H9 (cell line): ENCODE measurements around the gene CLN3. TPM values are rescaled to one million over a fixed set of nuclear protein-coding genes. Genes with fewer than 3 reads are reported as not detected.

Experiments
- DNase-seq: peaks from one replicate; pipeline ENCODE4 v3.0.0-alpha.2; 2017
- H2AFZ ChIP-seq: one replicate; pipeline ENCODE4 v1.6.1; 2013; ENCODE audit warnings: mild to moderate bottlenecking, low read length, control low read depth, moderate library complexity
- H2AK5ac ChIP-seq: 2 replicates; pipeline ENCODE4 v1.6.1; 2013; ENCODE audit warnings: low read length, control low read depth, mixed read lengths; ENCODE audit not compliant: insufficient read length
- H2BK120ac ChIP-seq: one replicate; pipeline ENCODE4 v1.6.1; 2013; ENCODE audit warnings: low read depth, mild to moderate bottlenecking, low read length, control low read depth, inconsistent platforms; ENCODE audit not compliant: poor library complexity, severe bottlenecking
- H2BK12ac ChIP-seq: 2 replicates; pipeline ENCODE4 v1.6.1; 2013; ENCODE audit warnings: low read length, control low read depth, mixed read lengths, low read depth; ENCODE audit not compliant: insufficient read length
- H2BK15ac ChIP-seq: 2 replicates; pipeline ENCODE4 v1.6.1; 2013; ENCODE audit warnings: low read depth, low read length, control low read depth
- H2BK20ac ChIP-seq: one replicate; pipeline ENCODE4 v1.6.1; 2013; ENCODE audit warnings: low read depth, mild to moderate bottlenecking, low read length, control low read depth, inconsistent platforms; ENCODE audit not compliant: poor library complexity, severe bottlenecking
- H2BK5ac ChIP-seq: 2 replicates; pipeline ENCODE4 v1.6.1; 2013; ENCODE audit warnings: low read length, control low read depth, mixed read lengths; ENCODE audit not compliant: insufficient read length
- H3K14ac ChIP-seq: 2 replicates; pipeline ENCODE4 v1.6.1; 2013; ENCODE audit warnings: low read length, control low read depth; ENCODE audit not compliant: insufficient read depth
- H3K18ac ChIP-seq: 2 replicates; pipeline ENCODE4 v1.6.1; 2013; ENCODE audit warnings: low read depth, mild to moderate bottlenecking, mixed read lengths, low read length, control low read depth; ENCODE audit not compliant: insufficient read length
- H3K23ac ChIP-seq: 2 replicates; pipeline ENCODE4 v1.6.1; 2013; ENCODE audit warnings: low read length, control low read depth, mixed read lengths, low read depth; ENCODE audit not compliant: insufficient read length
- H3K23me2 ChIP-seq: 2 replicates; pipeline ENCODE4 v1.6.1; 2013; ENCODE audit warnings: low read depth, mild to moderate bottlenecking, mixed read lengths, low read length, control low read depth; ENCODE audit not compliant: insufficient read length, poor library complexity, severe bottlenecking
- H3K27ac ChIP-seq: 2 replicates; pipeline ENCODE4 v1.5.1; 2013; ENCODE audit warnings: low read length, control low read depth, mixed read lengths, low read depth; ENCODE audit not compliant: insufficient read length
- H3K27me3 ChIP-seq: 2 replicates; pipeline ENCODE4 v1.6.1; 2013; ENCODE audit warnings: low read length, control low read depth, inconsistent platforms; ENCODE audit not compliant: insufficient read depth
- H3K4ac ChIP-seq: 2 replicates; pipeline ENCODE4 v1.6.1; 2013; ENCODE audit warnings: low read depth, mild to moderate bottlenecking, control low read depth, inconsistent platforms, low read length, moderate library complexity
- H3K4me1 ChIP-seq: 2 replicates; pipeline ENCODE4 v1.6.1; 2013; ENCODE audit warnings: low read length, control low read depth, inconsistent platforms; ENCODE audit not compliant: insufficient read depth
- H3K4me2 ChIP-seq: 2 replicates; pipeline ENCODE4 v1.6.1; 2013; ENCODE audit warnings: low read length, control low read depth, mixed read lengths; ENCODE audit not compliant: insufficient read length, insufficient read depth
- H3K56ac ChIP-seq: 2 replicates; pipeline ENCODE4 v1.6.1; 2013; ENCODE audit warnings: low read depth, mild to moderate bottlenecking, mixed read lengths, low read length, control low read depth; ENCODE audit not compliant: insufficient read length
- H3K79me1 ChIP-seq: 2 replicates; pipeline ENCODE4 v1.6.1; 2013; ENCODE audit warnings: low read depth, mild to moderate bottlenecking, moderate library complexity, low read length, control low read depth, inconsistent platforms; ENCODE audit not compliant: insufficient read depth, poor library complexity, severe bottlenecking
- H3K79me2 ChIP-seq: 2 replicates; pipeline ENCODE4 v1.6.1; 2013; ENCODE audit warnings: low read length, control low read depth, inconsistent platforms; ENCODE audit not compliant: insufficient read depth
- H3K9ac ChIP-seq: 2 replicates; pipeline ENCODE4 v1.6.1; 2013; ENCODE audit warnings: low read length, control low read depth, mixed read lengths; ENCODE audit not compliant: insufficient read length; ENCODE audit errors: extremely low read depth
- H3K9me3 ChIP-seq: one replicate; pipeline ENCODE4 v1.6.1; 2013; ENCODE audit warnings: low read depth, low read length, inconsistent platforms; ENCODE audit not compliant: control insufficient read depth
- H3T11ph ChIP-seq: one replicate; pipeline ENCODE4 v1.6.1; 2013; ENCODE audit warnings: mild to moderate bottlenecking, low read length, control low read depth, inconsistent platforms
- H4K20me1 ChIP-seq: one replicate; pipeline ENCODE4 v1.6.1; 2013; ENCODE audit not compliant: control insufficient read depth, insufficient read length, insufficient read depth
- H4K5ac ChIP-seq: 2 replicates; pipeline ENCODE4 v1.6.1; 2013; ENCODE audit warnings: low read depth, mild to moderate bottlenecking, mixed read lengths, low read length, control low read depth; ENCODE audit not compliant: insufficient read length
- H4K8ac ChIP-seq: replicated peaks from 2 replicates; pipeline ENCODE4 v1.6.1; 2013; ENCODE audit warnings: low read length, control low read depth, mixed read lengths, low read depth; ENCODE audit not compliant: insufficient read length
- H4K91ac ChIP-seq: 2 replicates; pipeline ENCODE4 v1.6.1; 2013; ENCODE audit warnings: low read depth, mild to moderate bottlenecking, moderate library complexity, mixed read lengths, low read length, control low read depth; ENCODE audit not compliant: insufficient read length
- H3K27ac Mint-ChIP-seq, 3 experiments: 2 replicates in 2 of 3; 3 replicates in 1 of 3; pipeline ENCODE4 v1.8.0; 2020 to 2021; ENCODE audit warnings: mixed read lengths in 3 of 3, mild to moderate bottlenecking in 1 of 3, moderate library complexity in 1 of 3
- H3K27me3 Mint-ChIP-seq: 2 replicates; pipeline ENCODE4 v1.8.0; 2021; ENCODE audit warnings: low read depth, mild to moderate bottlenecking, moderate library complexity, mixed read lengths
- H3K36me3 Mint-ChIP-seq, 3 experiments: 2 replicates in 2 of 3; 3 replicates in 1 of 3; pipeline ENCODE4 v1.8.0; 2020 to 2021; ENCODE audit warnings: low read depth in 3 of 3, mixed read lengths in 3 of 3; ENCODE audit not compliant: insufficient read depth in 1 of 3
- H3K4me1 Mint-ChIP-seq, 2 experiments: 2 replicates each; pipeline ENCODE4 v1.8.0; 2020; ENCODE audit warnings: mixed read lengths in 2 of 2
- H3K4me3 Mint-ChIP-seq, 2 experiments: 2 replicates in 1 of 2; 3 replicates in 1 of 2; pipeline ENCODE4 v1.8.0; 2020 to 2021; ENCODE audit warnings: mild to moderate bottlenecking in 2 of 2, mixed read lengths in 2 of 2, moderate library complexity in 1 of 2
- H3K9me3 Mint-ChIP-seq, 2 experiments: 2 replicates in 1 of 2; 3 replicates in 1 of 2; pipeline ENCODE4 v1.8.0; 2020; ENCODE audit warnings: mild to moderate bottlenecking in 2 of 2, mixed read lengths in 2 of 2, moderate library complexity in 1 of 2
- CTCF ChIP-seq: fragments of 200-600 bp; sonication (generic); conservative IDR thresholded peaks from 3 replicates; pipeline ENCODE4 v1.8.0; 2021; ENCODE audit warnings: antibody characterized with exemption, mild to moderate bottlenecking
- WGBS: extraction: QIAGEN DNeasy Blood & Tissue Kit; methylation state at CpG from one replicate; pipeline ENCODE4 v1.1.7; 2013; ENCODE audit warnings: missing lambda C conversion rate, low lambda C conversion rate, mixed read lengths; ENCODE audit not compliant: insufficient read length; ENCODE audit errors: extremely low coverage; 5-methylcytosine and 5-hydroxymethylcytosine counted together
- total RNA-seq: library from RNA; stranded (reverse); gene quantifications from 2 replicates; pipeline ENCODE4 v1.2.1, GENCODE V29; 2021

The CLN3 gene
- total RNA-seq, 1 experiment from 2014 or later: 21.4 TPM

- no peaks in the 10 kb centered on the region for H3K27me3 ChIP-seq
- no peak overlapping the region for H3K23ac ChIP-seq
- H3K56ac ChIP-seq: no peak overlapping the region
- H3K9me3 Mint-ChIP-seq: no peaks in the 10 kb centered on the region
- no peaks in the 10 kb centered on the region for H4K20me1 ChIP-seq
- H3K27me3 Mint-ChIP-seq: no peaks in the 10 kb centered on the region; the same call in 1 of the 2 replicates
- H3K9ac ChIP-seq: no peak overlapping the region
- no peak overlapping the region for H4K91ac ChIP-seq
- no peak for DNase-seq
- no peaks in the 10 kb centered on the region for H3K4me1 ChIP-seq
- no peak overlapping the region for H4K8ac ChIP-seq
- H3K18ac ChIP-seq: no peak overlapping the region
- H3K23me2 ChIP-seq: no peaks in the 10 kb centered on the region
- no peak overlapping the region for H4K5ac ChIP-seq
- no peak overlapping the region for H3K4ac ChIP-seq
- no peak overlapping the region for H2AK5ac ChIP-seq
- no peak overlapping the region for H3K4me3 Mint-ChIP-seq
- H3K27ac ChIP-seq: no peak overlapping the region
- no peak overlapping the region for H3K4me2 ChIP-seq
- no peak overlapping the region for H2BK120ac ChIP-seq
- H3K14ac ChIP-seq: no peak overlapping the region
- no peaks in the 10 kb centered on the region for H3K4me1 Mint-ChIP-seq
- no peak overlapping the region for H2AFZ ChIP-seq
- no peaks in the 10 kb centered on the region for H3K36me3 Mint-ChIP-seq
- H2BK12ac ChIP-seq: no peak overlapping the region
- no peaks in the 10 kb centered on the region for H3K79me1 ChIP-seq
- no peaks in the 10 kb centered on the region for H3K9me3 ChIP-seq
- H3T11ph ChIP-seq: no peak overlapping the region
- peak overlapping the region in 1 of 3 experiments; percentile 87; a peak in 1 of 7 replicates for H3K27ac Mint-ChIP-seq
- no peak overlapping the region for H2BK5ac ChIP-seq
- no peak for TF ChIP-seq CTCF
- no peak overlapping the region for H2BK20ac ChIP-seq
- no peak overlapping the region for H2BK15ac ChIP-seq
- no CpG with 5 or more reads among the region's 12 CpGs for WGBS
- H3K79me2 ChIP-seq: no peaks in the 10 kb centered on the region
Measured at GRCh38 chr16:28513484-28514181, 21.8 kb upstream of the CLN3 start.
